NCI-H1417 treated with DMSO at 0.1 percent for 48 hours (cell line): ENCODE measurements around the gene POFUT1.

ENCODE experiments used
- DNase-seq: peaks from one replicate; lab custom pipeline; 2025; lab: John Stamatoyannopoulos, UW

Gene POFUT1

GRCh38 chr20:32208499-32209154 is 947 bp downstream of the POFUT1 start:
- DNase-seq, result no peak

GRCh38 chr20:32209850-32210605 is 2.3 kb downstream of the POFUT1 start:
- DNase-seq, result no peak

GRCh38 chr20:32213870-32214269 is 6.2 kb downstream of the POFUT1 start:
- DNase-seq, result no peak

- no peak for DNase-seq
Measured at GRCh38 chr20:32215147-32215546, 7.5 kb downstream of the POFUT1 start.

- DNase-seq, result no peak
Measured at GRCh38 chr20:32215729-32216128, 8.0 kb downstream of the POFUT1 start.

- DNase-seq, result no peak
Measured at GRCh38 chr20:32216179-32217142, 8.8 kb downstream of the POFUT1 start.

GRCh38 chr20:32218156-32218900 is 10.6 kb downstream of the POFUT1 start:
- DNase-seq, result no peak

GRCh38 chr20:32224463-32224862 is 16.8 kb downstream of the POFUT1 start:
- no peak for DNase-seq

- DNase-seq, result no peak
Measured at GRCh38 chr20:32226391-32226790, 18.7 kb downstream of the POFUT1 start.

- DNase-seq, result no peak
Measured at GRCh38 chr20:32227306-32227705, 19.6 kb downstream of the POFUT1 start.

- no peak for DNase-seq
Measured at GRCh38 chr20:32227744-32228688, 20.3 kb downstream of the POFUT1 start.

- no peak for DNase-seq
Measured at GRCh38 chr20:32229251-32229747, 21.6 kb downstream of the POFUT1 start.

- DNase-seq, result no peak
Measured at GRCh38 chr20:32230707-32231106, 23.0 kb downstream of the POFUT1 start.

- no peak for DNase-seq
Measured at GRCh38 chr20:32231245-32231644, 23.6 kb downstream of the POFUT1 start.

- DNase-seq, result no peak
Measured at GRCh38 chr20:32231847-32232246, 24.2 kb downstream of the POFUT1 start.

GRCh38 chr20:32232326-32232886 is 24.7 kb downstream of the POFUT1 start:
- no peak for DNase-seq

GRCh38 chr20:32233286-32233685 is 25.6 kb downstream of the POFUT1 start:
- DNase-seq, result no peak

- no peak for DNase-seq
Measured at GRCh38 chr20:32234135-32234808, 26.6 kb downstream of the POFUT1 start.

- DNase-seq, result no peak
Measured at GRCh38 chr20:32235331-32236047, 27.8 kb downstream of the POFUT1 start.
